Measurements from ENCODE around the gene FOXP3.

Gene FOXP3

GRCh38 chrX:49271341-49271740 lies 6.8 kb upstream of the FOXP3 start:
- Histone ChIP-seq H3K4me3 (peak overlapping the region; percentile 80 to 89), H3K9me3 (no peaks in the 10 kb centered on the region), H3K36me3 (peaks cover 0 to 4% (median 0%) of the 10 kb centered on the region in 3 donors), H3K27me3 (no peaks in the 10 kb centered on the region), H3K4me1 (peaks cover 0 to 47% (median 19%) of the 10 kb centered on the region in 4 donors), H3K27ac (peak overlapping the region in 1 of 2 donors; percentile 93)
- TF ChIP-seq CTCF (IDR thresholded peaks at IDR 0.05): no peak
- intact Hi-C loops (cut with DNase I; ENCODE audit: low total_unique reads): no loop called here
- DNase-seq: no peak

- no peak for DNase-seq
- Histone ChIP-seq H3K27ac (peak overlapping the region; percentile 91 to 93), H3K36me3 (peaks cover 0 to 4% (median 0%) of the 10 kb centered on the region in 3 donors), H3K27me3 (no peaks in the 10 kb centered on the region), H3K4me1 (peaks cover 0 to 47% (median 19%) of the 10 kb centered on the region in 4 donors), H3K4me3 (peak overlapping the region; percentile 80 to 89), H3K9me3 (no peaks in the 10 kb centered on the region)
- intact Hi-C loops (cut with DNase I; ENCODE audit: low total_unique reads): no loop called here
- TF ChIP-seq CTCF (IDR thresholded peaks at IDR 0.05): no peak
Measured at GRCh38 chrX:49270249-49270921, 5.9 kb upstream of the FOXP3 start.

GRCh38 chrX:49269767-49270248 lies 5.3 kb upstream of the FOXP3 start, which contains the start of gene PPP1R3F:
PPP1R3F (plus strand) TSS chrX:49269793; CDS start chrX:49269870, 77 bp downstream.
- intact Hi-C loops (cut with DNase I; ENCODE audit: low total_unique reads): loop anchor here (2.0 kb wide), 1 partner anchor 79 kb away; no protein-coding TSS in a partner anchor
- no peak for TF ChIP-seq CTCF (IDR thresholded peaks at IDR 0.05)
- Histone ChIP-seq H3K27me3 (no peaks in the 10 kb centered on the region), H3K36me3 (peaks cover 0 to 4% (median 0%) of the 10 kb centered on the region in 3 donors), H3K4me3 (peak within 1 kb of the TSS; percentile 80 to 89), H3K27ac (peak within 1 kb of the TSS; percentile 91 to 93), H3K9me3 (no peaks in the 10 kb centered on the region), H3K4me1 (peaks cover 0 to 47% (median 19%) of the 10 kb centered on the region in 4 donors)
- peak in 1 of 2 donors; percentile 64 for DNase-seq

- peaks cover 0 to 4% (median 0%) of the 10 kb centered on the region in 3 donors for H3K36me3 ChIP-seq
- no peaks in the 10 kb centered on the region for H3K27me3 ChIP-seq
- H3K9me3 ChIP-seq: no peaks in the 10 kb centered on the region
- intact Hi-C loops (cut with DNase I; ENCODE audit: low total_unique reads): loop anchor here (2.0 kb wide), 1 partner anchor 78 kb away; no protein-coding TSS in a partner anchor
- DNase-seq: peak; percentile 97 to 98
- H3K4me1 ChIP-seq: peaks cover 0 to 40% (median 19%) of the 10 kb centered on the region in 4 donors
- peak overlapping the region; percentile 80 to 89 for H3K4me3 ChIP-seq
- H3K27ac ChIP-seq: peak overlapping the region; percentile 91 to 93
- TF ChIP-seq CTCF (IDR thresholded peaks at IDR 0.05): no peak
Measured at GRCh38 chrX:49269010-49269766, 4.7 kb upstream of the FOXP3 start.

GRCh38 chrX:49268702-49269009 lies 4.1 kb upstream of the FOXP3 start:
- H3K9me3 ChIP-seq: no peaks in the 10 kb centered on the region
- intact Hi-C loops (cut with DNase I; ENCODE audit: low total_unique reads): loop anchor here (2.0 kb wide), 1 partner anchor 78 kb away; no protein-coding TSS in a partner anchor
- H3K27ac ChIP-seq: peak overlapping the region; percentile 91 to 93
- DNase-seq: no peak
- H3K4me1 ChIP-seq: peaks cover 0 to 37% (median 19%) of the 10 kb centered on the region in 4 donors
- H3K4me3 ChIP-seq: peak overlapping the region; percentile 80 to 89
- no peak for TF ChIP-seq CTCF (IDR thresholded peaks at IDR 0.05)
- H3K36me3 ChIP-seq: peaks cover 0 to 2% (median 0%) of the 10 kb centered on the region in 3 donors
- H3K27me3 ChIP-seq: no peaks in the 10 kb centered on the region

Data from tibial artery (tissue), 4 donors.